ENCODE results near the gene SPPL3.

The SPPL3 gene

DNA sequence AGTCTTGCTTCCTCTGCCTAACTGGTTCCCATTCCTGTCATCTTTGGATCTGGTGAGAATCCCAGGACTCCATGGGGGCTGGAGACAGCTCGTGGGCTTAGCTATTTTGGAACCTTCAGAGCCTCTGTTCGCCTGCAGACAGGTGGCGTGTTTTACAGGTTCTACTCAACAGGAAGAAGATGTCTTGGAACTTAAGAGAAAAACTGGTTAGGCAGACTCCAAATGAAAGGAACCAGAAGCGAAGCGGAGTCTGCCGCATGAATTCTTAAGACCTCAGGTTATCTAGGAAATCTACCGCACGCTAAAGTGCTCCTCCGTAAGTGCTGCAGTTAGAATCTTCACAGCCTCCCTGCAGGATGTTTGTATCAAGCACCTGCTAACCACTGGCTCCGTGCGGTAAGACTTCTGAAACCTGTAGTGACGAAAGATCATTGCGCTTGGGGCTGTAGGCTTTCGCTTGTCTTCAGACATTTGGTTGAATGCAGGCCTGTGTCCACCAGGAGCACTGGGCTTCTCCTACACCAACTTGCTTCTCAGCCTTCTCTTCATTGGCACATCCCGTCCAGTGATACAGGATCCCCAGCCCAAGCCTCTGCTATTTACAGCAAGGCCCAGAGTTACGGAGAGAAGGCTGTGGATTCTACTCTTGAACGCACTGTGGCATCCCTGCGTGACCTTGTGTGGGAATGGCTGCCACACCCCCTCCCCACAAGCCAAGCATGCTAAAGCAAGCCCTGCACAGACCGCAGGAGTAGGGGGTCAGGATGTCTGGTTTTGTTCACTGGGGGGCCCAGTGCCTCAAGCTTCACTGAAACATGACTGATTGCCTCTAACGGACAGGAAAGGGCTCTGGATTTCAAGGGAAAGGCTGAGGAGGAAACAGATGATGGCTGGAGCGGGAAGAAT is 143.6 kb downstream of the SPPL3 start:
- TF ChIP-seq, protein P1, sequence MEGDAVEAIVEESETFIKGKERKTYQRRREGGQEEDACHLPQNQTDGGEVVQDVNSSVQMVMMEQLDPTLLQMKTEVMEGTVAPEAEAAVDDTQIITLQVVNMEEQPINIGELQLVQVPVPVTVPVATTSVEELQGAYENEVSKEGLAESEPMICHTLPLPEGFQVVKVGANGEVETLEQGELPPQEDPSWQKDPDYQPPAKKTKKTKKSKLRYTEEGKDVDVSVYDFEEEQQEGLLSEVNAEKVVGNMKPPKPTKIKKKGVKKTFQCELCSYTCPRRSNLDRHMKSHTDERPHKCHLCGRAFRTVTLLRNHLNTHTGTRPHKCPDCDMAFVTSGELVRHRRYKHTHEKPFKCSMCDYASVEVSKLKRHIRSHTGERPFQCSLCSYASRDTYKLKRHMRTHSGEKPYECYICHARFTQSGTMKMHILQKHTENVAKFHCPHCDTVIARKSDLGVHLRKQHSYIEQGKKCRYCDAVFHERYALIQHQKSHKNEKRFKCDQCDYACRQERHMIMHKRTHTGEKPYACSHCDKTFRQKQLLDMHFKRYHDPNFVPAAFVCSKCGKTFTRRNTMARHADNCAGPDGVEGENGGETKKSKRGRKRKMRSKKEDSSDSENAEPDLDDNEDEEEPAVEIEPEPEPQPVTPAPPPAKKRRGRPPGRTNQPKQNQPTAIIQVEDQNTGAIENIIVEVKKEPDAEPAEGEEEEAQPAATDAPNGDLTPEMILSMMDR (conservative IDR thresholded peaks at IDR 0.05; ENCODE audit: low read depth, low read length), result no peak
- Histone ChIP-seq H4K20me1 (ENCODE audit: insufficient read depth) (no peaks in the 10 kb centered on the region), H3K79me2 (ENCODE audit: insufficient read depth, low read depth) (no peaks in the 10 kb centered on the region), H3K27me3 (ENCODE audit: insufficient read depth, low read depth) (no peaks in the 10 kb centered on the region), H2AFZ (ENCODE audit: low read depth) (no peak overlapping the region), H3K36me3 (ENCODE audit: insufficient read depth) (no peaks in the 10 kb centered on the region), H3K4me2 (no peak overlapping the region), H3K4me3 (IDR thresholded peaks at IDR 0.05; ENCODE audit: insufficient read depth, low read depth, low read length) (no peak overlapping the region), H3K9ac (no peak overlapping the region), H3K4me1 (ENCODE audit: low read depth, poor library complexity, severe bottlenecking) (no peaks in the 10 kb centered on the region), H3K27ac (no peak overlapping the region)

DNA sequence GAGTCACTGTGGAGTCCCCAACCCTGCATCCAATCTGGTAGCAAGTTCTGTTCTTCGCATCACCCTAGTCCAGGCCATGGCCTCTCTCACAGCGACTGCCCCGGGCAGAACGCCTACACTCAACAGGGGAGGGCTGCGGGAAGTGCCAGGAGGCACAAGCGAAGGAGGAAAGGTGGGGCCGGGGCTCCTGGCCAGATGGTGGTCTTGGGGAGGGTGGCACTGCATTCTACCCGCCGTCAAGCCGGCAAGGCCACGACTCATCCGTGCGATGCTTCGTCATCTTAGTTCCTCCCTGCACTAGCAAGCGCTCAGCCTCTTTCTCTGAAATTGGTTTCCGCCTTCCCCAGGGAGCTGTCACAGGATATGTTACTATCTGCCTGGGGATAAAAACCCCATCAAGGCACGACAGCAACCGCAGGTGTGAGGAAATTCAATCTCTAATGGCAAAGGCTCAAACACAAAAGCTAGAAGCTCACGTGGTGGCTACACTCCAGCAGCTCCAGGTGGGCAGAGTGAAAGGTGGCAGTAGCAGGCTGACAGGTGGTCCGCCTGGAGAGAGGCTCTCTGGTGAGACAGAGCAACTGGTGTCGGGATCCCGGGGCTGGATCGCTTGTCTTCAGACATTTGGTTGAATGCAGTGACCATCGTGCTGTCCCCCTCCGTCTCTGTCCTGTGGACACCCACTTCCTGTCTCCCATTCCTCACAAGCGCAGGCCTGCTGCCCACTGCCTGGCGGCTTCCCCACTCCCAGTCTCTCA is 144.4 kb downstream of the SPPL3 start:
- H3K4me3 ChIP-seq (IDR thresholded peaks at IDR 0.05; ENCODE audit: insufficient read depth, low read depth, low read length), result no peak overlapping the region
- no peak overlapping the region for H3K4me2 ChIP-seq
- no peaks in the 10 kb centered on the region for H3K79me2 ChIP-seq (ENCODE audit: insufficient read depth, low read depth)
- H3K27me3 ChIP-seq (ENCODE audit: insufficient read depth, low read depth), result no peaks in the 10 kb centered on the region
- H2AFZ ChIP-seq (ENCODE audit: low read depth), result no peak overlapping the region
- TF ChIP-seq, protein P1 (conservative IDR thresholded peaks at IDR 0.05; ENCODE audit: low read depth, low read length), result no peak
- no peaks in the 10 kb centered on the region for H3K4me1 ChIP-seq (ENCODE audit: low read depth, poor library complexity, severe bottlenecking)
- no peaks in the 10 kb centered on the region for H3K36me3 ChIP-seq (ENCODE audit: insufficient read depth)
- H3K9ac ChIP-seq, result no peak overlapping the region
- H3K27ac ChIP-seq, result no peak overlapping the region
- H4K20me1 ChIP-seq (ENCODE audit: insufficient read depth), result no peaks in the 10 kb centered on the region

DNA sequence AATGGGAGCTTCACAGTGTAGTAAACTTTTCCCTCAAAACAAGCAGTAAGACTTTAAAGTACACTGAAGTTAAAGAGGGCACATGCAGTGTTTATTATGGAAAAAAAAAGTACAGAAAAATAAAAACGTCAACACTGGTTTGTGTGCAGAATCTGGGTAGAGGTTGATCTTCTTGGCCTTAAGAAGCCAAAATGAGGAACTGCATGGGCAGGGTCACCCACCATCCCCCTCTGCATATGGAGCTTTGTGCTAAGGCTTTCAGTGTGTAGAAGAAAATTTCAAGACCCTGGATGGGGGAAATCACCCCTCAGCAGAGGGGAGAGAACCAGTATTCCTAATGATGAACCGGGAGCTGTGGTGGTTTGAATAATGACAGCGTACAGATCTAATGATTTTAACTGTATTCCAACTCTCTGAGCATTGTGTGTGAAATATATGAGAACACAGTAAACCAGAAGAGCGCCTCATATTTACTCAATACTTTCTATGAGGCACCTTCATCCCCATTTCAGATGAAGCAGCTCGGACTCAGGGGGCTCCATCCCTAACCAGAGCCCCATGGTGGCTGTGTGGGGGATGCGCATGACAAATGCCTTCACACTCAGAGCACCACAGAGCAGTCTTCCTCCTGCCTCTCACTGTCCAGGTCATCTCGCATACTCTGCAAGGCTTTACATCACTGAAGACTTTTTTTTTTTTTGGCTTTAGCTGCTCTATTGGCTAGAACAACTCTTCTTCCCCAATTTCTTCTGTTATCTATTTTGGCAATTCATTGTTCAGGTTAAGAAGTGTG is 145.2 kb downstream of the SPPL3 start:
- H3K4me1 ChIP-seq (ENCODE audit: low read depth, poor library complexity, severe bottlenecking), result no peaks in the 10 kb centered on the region
- no peak overlapping the region for H3K4me3 ChIP-seq (IDR thresholded peaks at IDR 0.05; ENCODE audit: insufficient read depth, low read depth, low read length)
- TF ChIP-seq, protein P1 (conservative IDR thresholded peaks at IDR 0.05; ENCODE audit: low read depth, low read length), result no peak
- no peak overlapping the region for H3K9ac ChIP-seq
- no peak overlapping the region for H3K27ac ChIP-seq
- no peaks in the 10 kb centered on the region for H3K36me3 ChIP-seq (ENCODE audit: insufficient read depth)
- no peaks in the 10 kb centered on the region for H4K20me1 ChIP-seq (ENCODE audit: insufficient read depth)
- no peak overlapping the region for H2AFZ ChIP-seq (ENCODE audit: low read depth)
- no peaks in the 10 kb centered on the region for H3K79me2 ChIP-seq (ENCODE audit: insufficient read depth, low read depth)
- H3K4me2 ChIP-seq, result no peak overlapping the region
- no peaks in the 10 kb centered on the region for H3K27me3 ChIP-seq (ENCODE audit: insufficient read depth, low read depth)

DNA sequence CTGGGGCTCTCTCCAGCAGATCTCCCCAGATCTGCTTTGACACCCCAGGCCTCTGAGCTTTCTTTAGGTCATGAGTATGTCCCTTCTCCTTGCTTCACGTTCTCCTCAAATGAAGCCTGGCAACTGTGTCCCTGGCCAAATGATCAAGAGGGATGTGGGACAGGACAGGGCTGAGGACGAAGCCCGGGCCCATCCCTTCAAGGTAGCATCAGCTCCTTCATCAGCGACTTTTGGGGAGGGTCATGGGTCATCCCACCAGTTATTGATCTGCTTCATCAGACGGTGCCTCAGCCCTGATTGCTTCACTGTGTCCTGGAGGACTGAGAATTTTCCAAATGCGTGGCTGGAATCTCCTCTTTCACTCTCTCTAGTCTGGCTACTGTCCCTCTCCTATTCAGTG is 146.2 kb downstream of the SPPL3 start:
- H3K27ac ChIP-seq, result no peak overlapping the region
- no peaks in the 10 kb centered on the region for H3K79me2 ChIP-seq (ENCODE audit: insufficient read depth, low read depth)
- H3K36me3 ChIP-seq (ENCODE audit: insufficient read depth), result no peaks in the 10 kb centered on the region
- H3K27me3 ChIP-seq (ENCODE audit: insufficient read depth, low read depth), result no peaks in the 10 kb centered on the region
- H4K20me1 ChIP-seq (ENCODE audit: insufficient read depth), result no peaks in the 10 kb centered on the region
- no peaks in the 10 kb centered on the region for H3K4me1 ChIP-seq (ENCODE audit: low read depth, poor library complexity, severe bottlenecking)
- no peak overlapping the region for H3K9ac ChIP-seq
- H2AFZ ChIP-seq (ENCODE audit: low read depth), result no peak overlapping the region
- TF ChIP-seq, protein P1 (conservative IDR thresholded peaks at IDR 0.05; ENCODE audit: low read depth, low read length), result no peak
- no peak overlapping the region for H3K4me3 ChIP-seq (IDR thresholded peaks at IDR 0.05; ENCODE audit: insufficient read depth, low read depth, low read length)
- no peak overlapping the region for H3K4me2 ChIP-seq
